ENCODE data around the gene PLA2R1.
"Not testable (repeated sequence)": the region's sequence is repeated elsewhere in the genome, so short reads cannot be mapped to it uniquely, and the experiment has no call there.

PLA2R1 gene

DNA sequence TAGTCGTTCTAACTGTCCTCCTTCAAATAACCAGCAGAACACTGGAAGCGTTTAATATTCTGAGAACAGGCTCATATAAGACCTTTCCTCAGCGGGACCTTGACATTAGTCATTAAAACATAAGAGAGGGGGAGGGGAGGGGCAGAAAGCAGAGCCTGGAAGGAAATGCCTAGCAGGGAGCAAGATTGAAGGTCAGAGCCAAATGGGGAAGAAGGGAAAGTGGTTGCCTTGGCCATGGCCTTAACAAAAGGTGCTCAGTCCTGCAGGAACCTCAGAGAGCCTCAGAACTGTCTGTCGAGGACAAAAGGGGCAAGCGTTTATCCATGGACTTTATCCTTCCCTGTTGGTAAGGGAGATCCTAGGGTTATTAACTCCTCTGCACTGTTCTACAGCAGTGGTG is 856 bp upstream of the PLA2R1 start:
- no peak for DNase-seq

DNA sequence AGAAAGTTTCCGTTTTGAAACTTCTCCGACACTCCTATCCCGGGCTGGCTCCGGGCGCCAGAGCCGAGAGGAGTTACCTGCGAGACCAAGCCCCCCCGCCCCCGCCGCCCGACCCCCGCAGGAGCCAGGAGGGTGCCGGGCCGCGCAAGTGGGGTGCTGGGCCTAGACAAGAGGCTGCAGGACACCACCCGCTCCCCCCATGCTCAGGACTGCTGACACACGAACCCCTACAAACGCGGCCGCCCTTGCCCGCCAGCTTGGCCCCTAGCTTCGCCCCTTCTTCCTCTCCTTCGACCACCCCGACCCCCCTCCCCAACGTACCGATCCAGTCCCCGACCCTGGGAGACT is 497 bp downstream of the PLA2R1 start:
- no peak for DNase-seq

DNA sequence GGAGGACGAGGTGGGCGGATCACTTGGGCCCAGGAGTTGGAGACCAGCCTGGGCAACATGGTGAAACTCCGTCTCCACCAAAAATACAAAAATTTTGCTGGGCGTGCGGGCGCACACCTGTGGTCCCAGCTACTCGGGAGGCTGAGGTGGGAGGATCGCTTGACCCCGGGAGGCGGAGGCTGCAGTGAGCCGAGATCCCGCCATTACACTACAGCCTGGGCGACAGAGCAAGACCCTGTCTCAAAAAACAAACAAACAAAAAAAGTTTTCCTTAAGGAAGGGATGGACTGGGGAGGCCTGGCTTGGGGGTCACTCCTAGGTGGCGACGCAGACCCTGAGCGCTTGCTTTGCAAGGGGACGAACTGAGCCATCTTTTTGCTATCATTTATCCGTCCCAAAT is 882 bp downstream of the PLA2R1 start:
- DNase-seq = no peak

DNA sequence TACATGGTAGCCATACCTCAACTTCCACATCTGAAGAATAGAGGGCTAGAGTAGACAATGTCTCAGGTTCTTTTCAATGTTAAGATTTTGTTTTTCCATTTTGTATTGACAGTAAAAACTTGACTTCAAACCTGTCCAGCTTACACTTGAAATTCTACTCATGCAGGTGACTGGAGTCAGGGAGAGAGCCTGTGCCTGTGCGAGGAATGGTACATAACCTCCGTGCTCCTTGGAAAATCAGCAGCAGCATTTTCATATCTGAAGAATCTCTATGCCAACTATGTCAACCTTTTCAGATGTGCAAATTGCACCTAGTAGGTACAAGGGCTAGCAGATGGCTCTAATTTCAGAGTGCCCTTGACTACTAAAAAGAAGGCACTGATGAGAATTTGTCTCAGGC is 2.1 kb downstream of the PLA2R1 start:
- no peak for DNase-seq

DNA sequence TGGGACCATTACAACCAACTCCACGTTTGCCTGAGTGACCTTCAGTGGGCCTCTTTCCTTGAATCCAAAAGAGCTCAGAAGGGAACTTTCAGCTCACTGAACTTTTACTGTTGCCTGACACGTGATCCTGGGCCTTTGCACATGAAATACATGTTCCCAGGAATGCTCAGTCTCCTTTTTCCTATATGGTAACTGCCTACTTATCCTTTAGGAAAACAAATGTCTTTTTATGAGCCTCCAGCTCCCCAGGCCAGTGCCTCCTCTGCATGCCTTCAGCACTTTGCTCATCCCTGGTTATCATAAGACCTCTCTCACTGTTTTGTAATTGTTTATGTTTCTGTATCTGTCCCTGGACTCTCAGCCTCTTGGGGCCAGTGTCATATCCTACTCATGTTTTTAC is 5.1 kb downstream of the PLA2R1 start:
- DNase-seq = no peak

DNA sequence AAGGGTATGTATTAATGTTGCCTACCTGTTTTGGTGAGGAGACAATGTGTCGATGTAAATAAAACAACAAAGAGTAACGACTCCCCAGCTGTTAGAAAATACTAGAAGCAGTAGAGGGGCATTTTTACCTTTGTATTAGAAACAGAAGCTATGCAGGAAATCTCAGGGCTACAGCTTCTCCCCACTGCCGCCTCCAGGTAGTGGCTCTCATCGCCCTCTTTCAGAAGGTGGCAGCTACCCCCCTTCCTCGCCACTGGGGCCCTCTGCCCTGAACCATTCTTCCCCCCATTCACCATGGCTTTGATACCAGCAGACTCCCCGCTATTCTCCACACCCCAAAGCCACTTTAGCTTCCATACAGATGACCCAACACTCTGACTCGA is 6.7 kb downstream of the PLA2R1 start:
- DNase-seq = no peak

DNA sequence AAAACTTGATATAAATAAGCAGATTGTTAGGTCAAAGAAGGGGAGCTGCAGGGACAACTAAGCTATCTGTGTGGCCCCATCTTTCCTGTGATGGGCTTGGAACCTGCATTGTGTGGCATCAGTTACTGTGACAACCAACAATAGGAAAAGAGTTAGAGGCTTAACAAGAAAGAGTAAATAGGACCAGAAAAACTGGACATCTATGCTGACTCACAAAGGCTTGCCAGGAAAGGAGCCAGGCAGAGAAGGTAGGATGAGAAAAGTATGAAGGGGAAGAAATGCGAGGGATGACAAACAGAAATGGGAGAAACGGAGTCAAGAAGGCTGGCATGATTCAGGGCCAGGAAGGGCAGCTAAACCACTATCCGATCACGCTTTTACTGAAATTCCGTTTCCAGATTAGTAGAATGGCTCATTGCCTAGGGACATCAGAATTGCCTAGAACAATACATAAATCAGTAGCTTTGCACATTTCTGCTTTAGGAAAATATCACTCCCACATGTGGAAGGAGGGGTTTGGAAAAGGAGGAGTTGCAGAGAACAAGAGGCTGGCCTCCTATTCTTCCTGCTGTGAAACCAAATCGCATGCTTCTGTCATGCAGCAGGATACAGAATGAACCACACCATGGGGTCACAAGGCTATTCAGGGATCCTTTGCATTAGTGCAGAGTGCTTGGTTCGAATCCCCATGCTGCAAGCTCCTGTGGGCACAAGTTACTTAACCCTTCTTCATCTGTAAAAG is 7.3 kb downstream of the PLA2R1 start:
- DNase-seq = no peak

DNA sequence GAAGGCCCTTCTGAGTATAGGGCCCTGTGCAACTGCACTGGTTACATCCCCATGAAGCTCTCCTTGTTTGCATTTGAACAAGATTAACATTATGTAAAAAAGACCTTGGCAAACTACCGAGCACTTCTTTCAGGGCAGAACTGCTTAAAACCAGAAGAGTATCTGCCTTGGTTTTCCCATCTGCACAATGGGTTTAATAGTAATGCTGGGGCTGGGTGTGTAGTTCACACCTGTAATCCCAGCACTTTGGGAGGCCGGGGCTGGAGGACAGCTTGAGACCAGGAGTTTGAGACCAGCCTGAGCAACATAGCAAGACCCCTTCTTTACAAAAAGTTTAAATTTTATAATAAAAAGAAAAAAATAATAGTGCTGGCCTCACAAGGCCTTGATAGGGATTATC is 8.5 kb downstream of the PLA2R1 start:
- no peak for DNase-seq

DNA sequence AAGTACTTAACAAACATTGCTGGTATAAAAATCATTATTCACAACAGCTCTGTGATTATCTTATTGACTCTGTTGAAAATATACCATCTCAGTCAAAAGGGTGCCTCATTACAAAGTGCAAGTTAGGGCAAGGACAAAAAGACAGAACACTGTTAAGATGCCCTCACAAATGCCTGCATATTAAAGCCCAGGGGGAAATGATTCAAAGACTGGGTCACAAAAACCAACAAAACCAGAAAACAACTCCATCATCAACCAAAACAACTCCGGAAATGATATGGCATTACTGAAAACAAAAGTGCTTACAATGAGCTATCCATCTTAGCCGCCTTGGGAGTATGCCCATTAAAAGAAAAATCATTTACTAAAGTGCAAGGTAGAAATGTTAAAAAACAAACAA is 9.9 kb downstream of the PLA2R1 start:
- no peak for DNase-seq

DNA sequence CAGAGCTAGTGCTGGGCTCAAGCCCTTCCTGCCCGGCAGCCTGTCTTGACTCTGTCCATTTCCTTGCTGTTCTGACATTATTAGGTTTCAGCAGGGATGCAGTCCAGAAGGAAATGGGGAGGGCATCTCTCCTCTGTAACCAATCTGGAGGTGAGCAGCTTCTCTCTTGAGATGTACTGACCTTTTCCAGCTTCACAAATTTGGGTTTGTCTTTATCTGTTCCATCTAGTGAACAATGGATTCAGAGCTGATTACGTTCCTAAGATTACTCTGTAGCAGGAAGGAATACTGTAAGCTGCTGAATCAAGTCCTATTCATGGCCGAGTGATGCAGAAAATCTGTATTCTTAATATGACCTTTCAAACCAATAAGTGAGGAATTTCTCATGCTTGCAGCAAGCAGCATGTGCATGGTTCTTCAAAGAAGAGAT is 11.0 kb downstream of the PLA2R1 start:
- no peak for DNase-seq

DNA sequence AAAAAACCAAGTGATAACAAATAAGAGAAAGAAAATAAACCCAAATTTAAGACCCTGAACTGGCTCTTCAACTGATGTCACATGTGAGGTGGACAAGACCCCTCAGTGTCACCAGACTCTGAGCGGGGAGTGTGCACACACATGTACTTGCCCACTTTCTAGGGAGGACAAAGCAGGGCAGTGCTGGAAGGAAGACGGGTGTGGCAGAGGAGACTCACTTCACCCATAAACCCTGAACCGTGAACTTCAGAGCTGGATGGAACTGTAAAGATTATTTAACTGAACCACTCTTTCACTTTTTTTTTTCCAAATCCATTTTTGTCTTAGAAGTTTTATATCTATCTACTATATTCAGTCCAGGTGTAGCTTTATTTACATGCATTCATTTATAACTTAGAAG is 12.3 kb downstream of the PLA2R1 start:
- no peak for DNase-seq

DNA sequence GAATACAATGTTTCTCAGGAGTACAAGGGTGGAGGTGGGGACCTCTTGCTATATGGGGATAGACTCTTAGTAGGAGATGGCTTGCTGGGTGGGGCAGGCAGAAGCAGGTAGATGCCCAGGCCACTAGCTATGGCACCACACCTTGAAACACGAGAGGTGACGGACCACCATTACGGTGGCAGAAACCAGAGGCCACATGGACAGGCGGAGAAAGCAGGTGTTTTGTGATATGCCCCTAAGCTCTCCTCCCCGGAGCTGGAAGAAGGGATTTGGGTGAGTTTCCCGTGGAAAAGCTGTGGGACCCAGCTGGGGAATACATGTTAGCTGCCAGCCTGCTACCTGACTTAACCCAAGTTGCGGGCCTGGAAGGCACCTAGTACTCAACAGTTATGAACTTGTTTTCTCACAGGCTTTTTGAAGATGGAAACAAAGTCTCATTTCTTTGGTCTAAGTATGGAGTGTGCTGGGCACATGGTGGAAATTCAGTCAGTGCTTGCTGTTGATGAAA is 16.7 kb downstream of the PLA2R1 start:
- DNase-seq = no peak

DNA sequence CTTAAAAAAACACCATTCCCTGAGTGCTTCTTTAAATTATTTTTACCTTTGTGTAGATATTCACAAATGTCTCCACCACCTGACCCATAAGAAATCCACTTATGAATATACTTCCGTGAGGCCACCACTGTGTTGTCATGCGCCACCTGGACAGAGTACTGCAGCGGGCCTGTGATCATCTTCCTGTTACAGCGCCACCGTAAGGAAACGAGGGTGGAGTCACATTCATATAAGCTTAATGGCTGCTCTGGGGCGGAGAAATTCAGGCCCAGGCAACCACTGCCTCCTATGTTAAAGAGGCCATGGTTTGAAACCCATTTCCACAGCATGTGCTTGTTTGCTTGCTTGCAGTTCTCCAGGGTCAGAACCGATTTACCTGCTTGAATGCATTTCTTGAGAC is 17.7 kb downstream of the PLA2R1 start:
- DNase-seq = no peak

DNA sequence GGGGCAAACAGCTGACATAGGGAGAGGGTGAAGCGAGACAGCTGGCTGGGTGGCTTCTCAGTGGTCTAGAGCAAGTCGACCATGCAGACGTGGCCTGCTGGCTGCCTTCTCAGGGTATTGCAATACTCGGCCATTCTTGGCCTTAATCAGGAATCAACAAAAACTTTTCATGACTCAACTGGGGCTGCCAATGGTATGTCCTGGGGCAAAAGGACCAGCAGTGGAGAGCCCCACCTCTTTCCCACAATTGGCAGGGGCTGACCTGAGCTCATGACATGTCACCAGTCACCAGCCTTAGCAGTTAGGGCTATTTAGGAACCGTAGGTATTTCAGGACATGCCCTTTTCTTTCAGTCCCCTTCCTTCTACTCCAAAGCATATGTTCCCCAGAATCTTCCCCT is 19.1 kb downstream of the PLA2R1 start:
- DNase-seq = no peak

DNA sequence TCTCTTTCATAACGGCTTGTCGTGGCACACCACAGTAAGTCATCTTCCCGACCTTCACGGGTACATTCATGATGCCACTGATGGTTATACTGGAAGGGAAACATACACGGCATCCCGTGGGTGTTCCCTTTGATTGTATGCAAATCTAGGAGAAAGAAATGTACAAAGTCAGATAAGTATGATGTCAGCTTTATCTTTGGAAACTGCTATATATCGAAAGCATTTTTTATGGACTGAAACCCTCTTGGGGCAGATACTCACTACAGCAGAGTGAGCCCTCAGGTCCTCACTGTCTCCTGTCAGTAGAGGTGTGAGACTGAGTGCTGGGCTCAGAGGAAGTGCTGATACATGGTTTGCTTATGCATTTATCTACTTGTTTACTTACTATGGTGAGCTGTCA is 20.4 kb downstream of the PLA2R1 start:
- DNase-seq = peak; percentile 65

DNA sequence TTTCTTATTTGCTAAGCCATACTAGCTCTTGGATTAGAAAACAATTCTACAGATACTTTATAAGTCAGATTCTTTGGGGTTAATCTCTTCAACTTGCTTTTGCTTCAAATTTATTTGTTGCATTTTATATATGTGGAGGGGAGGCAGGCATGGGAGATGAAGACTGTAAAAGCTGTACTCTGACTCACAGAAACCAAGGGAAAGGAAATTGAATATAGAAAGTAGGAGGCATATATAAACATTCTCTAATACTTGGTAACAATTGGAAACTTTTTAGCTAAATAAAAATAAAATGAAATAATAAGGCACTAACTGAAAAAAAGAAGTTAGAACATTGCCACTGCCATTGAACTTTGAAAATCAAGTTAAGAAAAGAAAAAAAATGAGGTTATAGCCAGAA is 21.3 kb downstream of the PLA2R1 start:
- DNase-seq = no peak

DNA sequence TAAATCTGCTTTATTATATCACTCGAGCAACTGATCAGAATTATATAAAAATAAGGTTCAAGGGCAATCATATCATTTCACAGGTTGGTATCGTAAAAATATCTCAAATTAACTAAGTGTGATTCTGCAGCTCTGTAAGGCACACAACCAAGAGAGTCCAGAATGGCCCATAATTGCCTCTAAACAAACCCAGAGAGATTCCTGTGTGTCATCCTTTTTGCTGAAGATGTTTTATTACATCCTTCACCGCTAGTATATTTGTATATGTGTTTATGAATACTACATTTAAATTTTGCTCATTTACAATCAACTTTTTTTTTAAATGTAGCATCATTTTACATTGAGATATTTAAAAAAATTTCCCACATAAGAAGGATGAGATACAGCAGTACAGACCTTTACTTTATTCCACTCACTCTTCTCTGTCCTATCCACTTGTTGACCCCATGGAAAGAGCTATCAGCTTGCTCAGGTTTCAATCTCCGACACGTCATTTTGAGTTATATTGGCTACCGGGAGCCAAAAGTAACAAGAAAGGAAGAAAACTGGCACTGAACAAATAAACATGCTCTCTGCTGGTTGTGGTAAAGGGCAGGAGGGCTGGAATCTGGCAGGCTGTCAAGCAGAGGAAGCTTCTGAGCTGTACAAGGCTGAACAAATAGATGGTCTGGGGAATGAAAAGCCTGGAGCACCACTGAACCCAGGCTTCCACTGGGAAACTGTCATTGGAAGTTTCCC is 23.1 kb downstream of the PLA2R1 start:
- DNase-seq = no peak

DNA sequence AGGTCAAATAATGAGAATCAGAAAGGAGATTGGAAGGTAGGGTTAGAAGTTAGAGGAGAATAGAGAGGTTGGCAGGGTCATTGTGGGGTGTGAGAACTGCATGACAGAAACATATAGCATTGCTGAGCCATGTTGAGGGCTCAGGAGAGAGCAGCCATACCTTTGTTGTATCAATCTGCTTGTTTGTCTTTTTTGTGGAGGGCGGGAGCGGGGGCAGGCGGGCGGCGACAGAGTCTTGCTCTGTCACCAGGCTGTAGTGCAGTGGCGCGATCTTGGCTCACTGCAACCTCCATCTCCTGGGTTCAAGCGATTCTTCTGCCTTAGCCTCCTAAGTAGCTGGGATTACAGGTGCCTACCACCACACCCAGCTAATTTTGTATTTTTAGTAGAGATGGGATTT is 23.8 kb downstream of the PLA2R1 start:
- not testable (repeated sequence) for DNase-seq

DNA sequence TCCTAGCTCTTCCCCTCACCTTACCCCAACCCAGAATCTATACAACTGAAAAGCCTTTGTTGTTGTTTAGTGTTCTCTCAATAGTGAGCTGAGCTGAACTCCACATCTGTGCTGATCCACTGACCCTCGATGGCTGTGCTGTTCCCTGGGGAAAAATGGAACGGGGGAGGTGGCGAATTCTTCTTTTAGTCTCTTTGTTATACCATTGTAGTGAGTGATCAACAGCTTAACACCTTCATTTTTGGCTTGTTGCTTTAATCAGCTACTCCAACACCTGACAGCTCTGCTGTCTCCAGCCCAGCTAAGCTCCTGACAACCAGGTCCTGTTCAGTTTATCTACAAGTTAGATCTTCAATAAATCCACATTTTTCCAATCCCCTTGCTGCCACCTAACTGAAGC is 25.7 kb downstream of the PLA2R1 start:
- no peak for DNase-seq

DNA sequence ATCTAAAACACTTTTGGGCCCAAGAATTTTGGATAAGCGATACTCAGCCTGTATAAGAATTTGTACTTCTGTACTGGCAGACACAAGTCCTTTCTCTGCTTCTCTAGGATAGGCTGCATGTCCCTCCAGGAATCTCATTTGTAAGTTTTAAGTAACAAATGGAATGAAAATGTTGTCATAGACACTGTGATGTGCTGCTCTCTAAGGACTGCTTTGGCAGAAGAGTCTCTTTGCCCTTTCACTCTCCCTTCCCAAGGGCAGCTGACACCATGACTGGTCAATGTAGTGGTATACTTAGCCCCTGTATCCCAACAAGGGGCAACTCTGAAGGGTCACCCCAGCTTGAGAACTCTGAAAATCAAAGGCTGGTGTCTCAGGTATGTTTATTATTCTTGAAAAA is 27.3 kb downstream of the PLA2R1 start:
- no peak for DNase-seq

DNA sequence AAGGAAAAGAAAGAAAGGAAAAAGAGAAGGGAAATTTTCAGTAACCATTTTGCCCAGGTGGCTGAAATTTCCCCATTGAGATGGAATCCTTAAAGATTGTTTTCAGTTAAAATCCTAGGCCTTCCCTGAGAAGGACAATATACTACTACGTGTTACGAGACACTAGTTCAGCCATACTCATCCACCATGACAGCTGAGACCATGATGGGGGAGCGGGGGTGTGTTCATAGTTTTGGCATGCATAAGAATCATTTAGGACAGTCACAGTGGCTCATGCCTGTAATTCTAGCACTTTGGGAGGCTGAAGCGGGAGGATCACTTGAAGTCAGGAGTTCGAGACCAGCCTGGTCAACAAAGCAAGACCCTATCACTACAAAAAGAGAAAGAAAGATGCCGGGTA is 28.0 kb downstream of the PLA2R1 start:
- DNase-seq = no peak

DNA sequence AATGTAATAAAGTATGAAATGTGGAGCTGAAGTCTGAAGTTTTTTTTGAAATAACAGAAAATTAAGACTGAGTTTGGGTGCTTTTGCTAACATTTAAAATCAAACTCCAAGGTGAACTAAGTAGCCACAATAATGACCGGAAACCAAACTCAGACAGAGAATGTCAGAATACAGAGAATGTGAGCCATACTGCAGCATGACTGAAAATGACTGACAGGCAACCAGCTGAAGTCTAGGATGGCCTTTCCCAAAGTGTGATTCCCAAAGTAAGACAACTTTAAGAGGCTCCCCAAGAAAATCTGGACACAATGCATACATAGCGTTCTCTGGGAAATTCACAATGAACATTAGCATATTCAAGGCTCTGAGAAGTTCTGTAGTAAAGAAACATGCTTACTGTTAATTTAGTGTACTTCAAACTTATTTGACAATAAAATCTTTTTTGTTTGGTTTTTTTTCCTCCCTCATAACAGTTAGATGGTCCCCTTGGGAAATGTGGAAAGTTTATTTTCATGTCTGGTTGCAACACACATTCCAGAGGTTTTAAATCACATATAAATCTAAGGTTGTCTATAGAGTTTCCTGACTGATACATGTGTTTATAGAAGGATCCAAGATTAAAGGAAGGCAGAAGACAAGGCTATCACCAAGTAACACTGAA is 28.6 kb downstream of the PLA2R1 start:
- DNase-seq = no peak

DNA sequence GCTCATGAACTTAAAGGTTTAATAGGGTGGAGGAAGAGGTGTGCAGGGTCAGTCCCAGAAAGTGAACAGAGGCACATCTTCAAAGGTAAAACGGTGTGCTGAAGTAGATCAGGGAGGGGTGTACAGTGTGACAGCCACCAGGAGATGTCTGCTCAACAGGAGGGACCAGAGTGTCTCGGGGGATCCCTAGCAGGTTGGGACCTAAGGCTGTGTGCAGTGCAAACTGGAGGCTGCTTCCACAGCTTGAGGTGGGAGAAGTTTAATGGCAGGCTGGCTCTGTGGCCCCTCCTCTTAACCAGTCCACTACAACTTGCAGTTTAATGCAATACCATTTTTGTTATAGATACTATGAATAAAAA is 33.2 kb downstream of the PLA2R1 start:
- no peak for DNase-seq
